NK-92 treated with Interleukin-12 subunit alpha and Interleukin-12 subunit beta, amount 100 ng/mL, for 24 hours (cell line): ENCODE data around the gene AOX1.
"Not testable (repeated sequence)": the region's sequence is repeated elsewhere in the genome, so short reads cannot be mapped to it uniquely, and the experiment has no call there.

Source experiments
- DNase-seq: peaks from one replicate; lab custom pipeline; 2025; lab: John Stamatoyannopoulos, UW

AOX1 gene

DNA sequence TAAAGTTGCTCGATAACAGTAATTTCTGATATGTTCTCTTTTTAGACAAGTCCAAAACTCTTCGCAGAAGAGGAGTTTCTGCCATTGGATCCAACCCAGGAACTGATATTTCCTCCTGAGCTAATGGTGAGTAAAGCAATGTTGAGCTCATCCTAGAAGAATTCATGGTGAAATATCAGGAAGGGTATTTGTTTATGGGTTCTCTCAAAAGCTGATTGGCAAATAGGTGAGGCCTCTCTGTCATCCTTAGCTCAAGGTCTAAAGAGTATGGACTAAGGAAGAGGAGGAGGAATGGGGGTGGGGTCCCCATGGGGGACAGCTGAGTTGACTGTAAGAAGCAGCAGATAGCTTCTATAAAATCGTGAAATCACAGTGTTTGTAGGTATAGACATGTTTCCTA, 18.2 kb downstream of the AOX1 start:
- no peak for DNase-seq

DNA sequence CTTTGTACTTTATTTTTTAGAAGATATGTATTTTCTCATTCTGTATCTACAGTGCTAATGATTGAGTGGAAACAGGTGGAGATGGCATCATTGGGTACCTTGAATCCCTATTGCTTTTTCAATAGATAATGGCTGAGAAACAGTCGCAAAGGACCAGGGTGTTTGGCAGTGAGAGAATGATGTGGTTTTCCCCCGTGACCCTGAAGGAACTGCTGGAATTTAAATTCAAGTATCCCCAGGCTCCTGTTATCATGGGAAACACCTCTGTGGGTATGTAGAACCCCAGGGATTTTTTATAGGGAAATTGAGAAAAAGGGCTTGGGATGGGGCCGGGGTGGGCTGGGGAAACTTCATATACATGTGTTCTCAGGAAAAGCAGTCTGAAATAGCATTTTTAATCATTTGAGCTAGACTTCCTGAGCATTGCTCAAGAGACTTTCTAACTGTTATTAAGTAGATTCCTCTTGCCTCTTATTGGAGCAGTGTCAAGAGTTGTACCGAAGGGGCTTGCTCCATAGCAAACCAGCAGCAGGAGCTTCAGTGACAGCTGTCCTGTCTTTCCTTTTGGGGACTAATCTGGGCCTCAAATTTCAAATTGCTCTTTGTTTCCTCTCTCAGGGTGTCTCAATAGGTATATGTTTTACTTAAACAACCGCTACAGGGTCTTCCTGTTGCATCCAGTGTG, 18.9 kb downstream of the AOX1 start:
- DNase-seq: no peak

DNA sequence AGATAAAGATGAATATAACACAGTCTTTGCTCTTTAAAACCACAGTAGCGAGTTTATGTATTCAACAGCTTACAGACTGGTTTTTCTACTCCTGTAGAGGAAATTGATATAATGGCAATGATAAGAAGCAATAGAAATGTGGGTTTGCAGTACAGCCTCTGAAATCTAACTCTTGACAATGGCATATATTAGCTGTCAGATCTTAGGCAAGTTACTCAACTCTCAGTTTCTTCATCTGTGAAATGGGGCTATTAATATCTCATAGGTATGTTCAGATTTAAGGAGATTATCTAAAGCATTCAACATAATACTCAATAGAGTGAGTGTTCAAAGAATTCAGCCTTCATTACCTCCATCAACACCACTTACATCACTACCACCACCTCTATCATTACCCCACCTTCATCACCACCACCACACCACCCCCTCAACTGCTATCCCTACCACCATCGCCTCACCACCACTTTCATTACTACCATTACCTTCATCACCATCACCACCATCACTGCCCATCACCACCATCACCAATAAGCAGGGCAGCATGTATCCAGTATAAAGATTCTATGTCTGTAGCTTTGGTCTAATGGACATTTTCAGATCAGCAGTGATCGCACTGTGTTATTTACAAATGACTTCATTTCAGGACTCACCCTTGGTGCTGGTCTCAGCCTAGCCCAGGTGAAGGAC, 22.7 kb downstream of the AOX1 start:
- DNase-seq: no peak

DNA sequence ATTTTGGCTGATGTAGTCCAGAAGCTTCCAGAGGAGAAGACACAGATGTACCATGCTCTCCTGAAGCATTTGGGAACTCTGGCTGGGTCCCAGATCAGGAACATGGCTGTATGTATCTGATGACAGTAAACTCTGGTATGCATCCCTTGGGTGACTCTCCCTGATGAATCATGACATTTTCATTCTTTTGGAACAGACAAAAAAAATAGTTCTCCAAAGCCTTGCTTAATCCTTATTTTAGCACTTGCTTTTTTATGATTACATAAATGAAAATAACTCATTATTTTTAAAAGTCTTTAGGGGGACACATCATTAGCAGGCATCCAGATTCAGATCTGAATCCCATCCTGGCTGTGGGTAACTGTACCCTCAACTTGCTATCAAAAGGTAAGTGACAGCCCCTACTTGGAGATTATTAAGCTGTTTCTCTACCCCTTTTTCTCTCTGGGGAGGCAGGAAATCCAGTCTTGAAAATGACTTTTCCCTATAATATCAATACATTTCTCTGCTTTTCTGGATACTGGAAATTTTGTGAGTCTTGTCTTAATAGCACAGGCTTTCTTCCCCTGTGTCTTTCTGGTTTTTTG, 23.3 kb downstream of the AOX1 start:
- no peak for DNase-seq

DNA sequence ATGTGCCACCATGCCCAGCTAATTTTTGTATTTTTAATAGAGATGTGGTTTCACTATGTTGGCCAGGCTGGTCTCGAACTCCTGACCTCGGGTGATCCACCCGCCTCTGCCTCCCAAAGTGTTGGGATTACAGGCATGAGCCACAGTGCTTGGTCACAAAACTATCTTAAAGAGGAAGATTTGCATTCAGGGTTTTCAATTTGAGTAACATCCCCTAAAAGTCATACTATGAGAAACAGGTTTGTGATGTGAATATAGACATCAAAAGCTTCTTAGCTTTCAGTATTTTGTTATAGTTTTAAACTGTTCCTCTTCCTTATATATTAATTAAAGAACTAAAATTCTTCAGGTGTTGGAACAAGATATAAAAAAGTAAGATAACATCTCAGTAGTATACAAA, 24.4 kb downstream of the AOX1 start:
- not testable (repeated sequence) for DNase-seq

DNA sequence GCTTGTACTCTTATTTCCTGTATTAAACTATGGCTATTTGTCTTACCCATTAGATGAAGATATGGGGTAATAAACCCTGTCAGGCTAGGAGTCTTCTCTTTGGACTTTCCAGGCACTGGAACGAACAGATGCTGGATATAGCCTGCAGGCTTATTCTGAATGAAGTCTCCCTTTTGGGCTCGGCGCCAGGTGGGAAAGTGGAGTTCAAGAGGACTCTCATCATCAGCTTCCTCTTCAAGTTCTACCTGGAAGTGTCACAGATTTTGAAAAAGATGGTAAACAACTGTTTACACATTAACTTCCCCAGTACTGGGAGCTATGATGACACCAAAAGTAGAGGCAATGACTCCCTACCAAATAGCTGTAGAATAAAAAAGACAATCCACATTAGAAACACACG, 27.9 kb downstream of the AOX1 start:
- DNase-seq: no peak

DNA sequence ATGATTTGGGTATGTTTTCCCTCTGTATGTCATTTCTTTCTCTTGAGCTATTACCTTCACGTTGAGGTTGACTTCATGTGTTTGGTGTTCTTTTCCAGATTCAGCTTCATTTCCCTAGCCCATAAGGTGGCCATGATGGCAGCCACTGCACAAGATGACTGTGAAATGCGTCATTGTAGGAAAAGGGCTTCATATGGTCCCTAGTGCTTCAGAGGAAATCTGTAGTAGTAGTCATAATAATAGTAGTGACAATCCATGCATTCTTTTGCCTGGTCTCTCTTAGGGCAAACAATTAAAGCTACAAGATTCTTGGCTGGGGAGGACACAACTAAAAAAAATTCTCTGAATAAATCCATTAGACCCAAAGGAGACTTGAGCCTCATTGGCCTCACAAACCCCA, 28.4 kb downstream of the AOX1 start:
- no peak for DNase-seq

DNA sequence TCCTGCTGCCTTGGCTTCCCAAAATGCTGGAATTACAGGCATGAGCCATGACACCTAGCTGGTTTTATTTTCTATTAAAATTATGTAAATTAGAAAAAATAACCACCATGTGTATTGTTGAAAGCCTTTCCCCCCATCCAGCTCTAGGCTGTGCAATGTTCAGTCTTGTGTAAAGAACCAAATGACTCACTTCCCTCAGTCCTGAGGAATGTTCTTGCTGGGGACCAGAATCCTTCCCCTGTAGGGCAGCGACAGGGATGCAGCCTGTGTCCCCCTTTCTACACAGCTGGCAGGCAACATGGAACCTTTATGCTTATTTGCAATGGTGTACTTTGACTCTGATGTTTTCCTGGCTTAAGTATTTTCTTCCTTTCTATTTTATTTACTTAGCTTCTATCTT, 29.4 kb downstream of the AOX1 start:
- DNase-seq: no peak

DNA sequence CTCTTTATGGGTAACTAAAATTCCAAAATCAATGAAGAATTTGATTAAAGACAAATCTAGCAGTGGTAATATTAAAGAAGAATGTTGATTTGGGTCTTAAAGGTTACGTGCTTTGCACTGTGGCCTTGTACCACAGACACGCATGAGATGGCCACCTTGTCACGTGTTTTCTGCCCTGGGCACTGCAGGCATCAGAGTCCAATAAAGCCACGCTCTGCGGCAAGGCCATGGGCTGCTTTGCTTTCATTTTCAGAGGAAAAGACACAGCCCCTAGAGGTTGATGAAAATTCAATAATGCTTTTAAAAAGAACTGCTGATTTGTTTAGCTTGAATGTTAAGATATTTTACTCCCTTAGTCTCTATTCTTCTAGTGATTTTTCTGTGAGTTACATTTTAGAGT, 30.4 kb downstream of the AOX1 start:
- no peak for DNase-seq

DNA sequence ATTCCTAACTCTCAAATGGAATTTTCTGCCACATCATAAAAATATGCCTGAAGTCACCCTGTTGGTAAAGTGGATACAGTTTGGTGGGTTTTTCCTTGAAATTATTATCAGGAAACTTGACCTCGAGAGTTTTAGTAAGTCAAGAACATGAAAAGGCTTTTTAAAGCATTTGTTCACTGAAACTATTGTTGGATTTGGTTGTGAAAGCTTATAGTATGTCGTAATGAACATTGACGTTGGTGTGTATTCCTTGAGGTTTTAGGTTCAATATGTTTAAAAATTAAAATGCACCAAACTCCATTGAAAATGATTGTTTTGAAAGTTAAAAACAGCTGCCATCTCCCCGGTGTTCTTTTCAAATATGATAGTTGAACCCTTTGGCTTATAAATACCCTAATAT, 30.8 kb downstream of the AOX1 start:
- DNase-seq: no peak

DNA sequence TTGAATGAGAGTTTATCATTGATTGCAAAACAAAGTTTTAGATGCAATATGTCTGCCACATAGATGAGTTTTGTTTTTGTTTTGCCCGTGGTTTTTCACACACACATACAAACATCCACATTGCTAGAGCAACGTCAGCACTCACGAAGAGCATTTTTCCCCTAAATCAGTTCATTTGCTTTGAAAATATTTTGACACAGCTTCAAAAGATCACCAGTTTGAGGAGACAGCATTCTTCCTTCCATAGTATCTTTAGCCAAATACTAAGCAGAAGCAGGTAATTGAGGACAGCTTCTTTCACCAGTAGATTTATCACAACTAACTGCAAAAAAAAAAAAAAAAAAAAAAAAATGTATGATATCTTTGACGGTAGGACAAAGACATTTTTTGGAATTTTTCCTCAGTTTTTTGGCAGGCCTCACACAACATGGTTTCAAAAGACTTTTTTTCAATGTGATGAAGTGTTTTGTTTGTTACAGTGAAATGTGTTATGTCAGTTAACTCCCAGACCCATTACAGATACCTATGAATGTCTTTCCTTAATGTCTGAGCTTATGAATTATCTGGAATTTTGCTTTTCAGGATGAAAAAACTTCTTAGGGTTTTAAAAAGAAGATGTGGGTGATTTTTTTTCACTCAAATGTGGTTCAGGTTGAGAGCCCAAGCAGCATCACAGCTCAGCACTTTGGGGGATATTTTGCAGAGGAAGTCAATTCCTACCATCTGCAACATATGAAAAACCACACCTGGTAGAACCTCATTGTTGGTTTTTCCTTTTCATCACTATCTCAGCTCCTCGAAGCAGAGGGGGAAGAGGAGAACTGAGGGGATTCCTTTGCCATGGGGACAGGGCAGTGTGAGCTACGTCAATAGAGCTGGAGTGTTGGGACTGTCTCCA, 31.6 kb downstream of the AOX1 start:
- no peak for DNase-seq

DNA sequence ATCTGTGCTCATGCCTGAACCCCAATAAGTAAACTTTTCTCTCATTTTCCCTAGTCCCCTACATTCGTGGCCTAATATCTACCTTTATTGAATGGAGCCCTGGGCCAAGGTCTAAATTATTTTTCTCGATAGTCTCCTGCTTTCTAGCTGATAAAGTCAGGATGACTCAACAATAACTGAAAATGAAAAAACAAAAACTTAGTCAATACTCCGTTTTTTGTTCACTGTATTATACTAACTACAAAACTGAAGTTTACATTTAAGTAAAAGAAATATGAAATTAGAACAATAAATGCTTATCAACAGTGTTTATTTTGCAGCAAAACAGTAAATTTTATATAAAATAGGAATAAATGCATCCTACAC, 32.2 kb downstream of the AOX1 start:
- no peak for DNase-seq

DNA sequence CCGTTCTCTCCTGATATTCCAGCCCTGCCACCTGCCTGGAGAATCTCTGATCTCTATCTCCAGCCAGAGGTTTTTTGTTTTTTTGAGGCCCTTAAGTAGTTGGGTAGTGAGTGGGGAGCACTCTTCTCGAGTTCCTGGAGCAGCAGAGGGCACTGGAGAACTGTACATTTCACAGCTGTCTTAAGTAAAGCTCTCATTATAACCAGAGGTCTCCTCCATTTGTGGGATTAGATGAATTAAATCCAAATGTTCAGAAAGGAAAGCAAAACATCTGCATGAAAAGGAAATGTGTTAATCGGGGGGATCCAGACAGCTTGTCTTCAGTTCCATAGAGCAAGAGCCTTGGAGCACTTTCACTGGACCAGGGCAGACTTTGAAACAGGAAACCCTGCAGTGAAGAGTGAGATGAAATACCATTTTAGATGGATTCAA, 32.8 kb downstream of the AOX1 start:
- DNase-seq: no peak

DNA sequence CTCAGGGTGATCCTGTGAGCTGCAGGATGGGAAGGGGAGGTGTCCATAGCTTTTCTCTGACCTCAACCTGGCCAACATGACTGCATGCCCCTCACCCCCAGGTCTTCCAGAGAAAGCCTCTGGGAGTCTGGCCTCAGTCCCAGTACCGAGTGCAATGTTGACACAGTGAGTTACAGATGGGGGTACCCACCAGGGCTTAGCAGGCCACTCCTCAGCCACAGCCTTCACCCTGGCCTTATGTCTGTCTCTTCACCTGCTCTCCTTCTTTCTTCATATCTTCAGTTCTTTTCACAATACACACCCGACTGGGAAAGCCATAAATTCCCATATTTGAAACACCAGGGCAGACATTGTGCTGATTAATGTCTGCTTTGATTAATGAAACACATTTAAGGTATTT, 33.5 kb downstream of the AOX1 start:
- no peak for DNase-seq

DNA sequence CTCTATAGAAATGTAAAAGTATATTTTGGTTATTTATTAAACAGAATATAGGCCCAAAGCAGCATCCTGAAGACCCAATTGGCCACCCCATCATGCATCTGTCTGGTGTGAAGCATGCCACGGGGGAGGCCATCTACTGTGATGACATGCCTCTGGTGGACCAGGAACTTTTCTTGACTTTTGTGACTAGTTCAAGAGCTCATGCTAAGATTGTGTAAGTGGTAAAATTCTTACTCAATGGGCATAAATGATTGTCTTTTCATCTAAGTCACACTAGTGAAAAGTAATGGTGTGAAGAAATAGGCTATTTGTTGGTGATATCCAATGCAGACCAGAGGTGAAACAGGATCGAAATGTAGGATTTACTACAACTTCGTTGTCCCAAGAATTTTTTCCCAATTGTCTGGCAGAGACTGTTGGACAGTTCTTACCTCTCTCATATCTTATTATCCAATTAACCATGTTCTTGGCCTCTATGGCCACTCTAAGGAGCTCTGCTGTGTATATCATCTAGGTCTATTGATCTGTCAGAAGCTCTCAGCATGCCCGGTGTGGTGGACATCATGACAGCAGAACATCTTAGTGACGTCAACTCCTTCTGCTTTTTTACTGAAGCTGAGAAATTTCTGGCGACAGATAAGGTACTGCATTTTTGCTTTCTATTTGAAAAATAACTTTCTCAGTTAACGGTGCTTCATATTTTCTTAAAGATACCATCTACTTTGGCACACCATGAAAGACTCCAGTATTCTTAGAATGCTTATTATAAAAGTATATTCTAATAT, 35.0 kb downstream of the AOX1 start:
- DNase-seq: no peak

DNA sequence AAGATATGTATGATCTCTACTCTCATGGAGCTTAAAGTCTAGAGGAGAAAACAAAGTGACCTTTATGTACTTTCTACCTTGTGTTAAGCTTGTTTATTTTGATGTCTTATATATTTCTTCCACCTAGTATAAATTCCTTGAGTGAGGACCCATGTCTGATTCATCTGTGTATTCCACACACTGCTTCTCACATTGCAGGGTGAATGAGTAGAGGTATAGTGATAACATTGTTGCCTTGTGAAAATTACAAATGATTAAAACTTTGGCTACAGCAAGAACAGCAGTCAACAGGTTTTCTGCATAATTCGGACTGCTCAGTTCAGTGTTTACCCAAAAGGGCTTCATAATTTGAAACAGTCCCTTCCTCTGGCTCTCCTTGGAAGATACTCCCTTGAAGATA, 36.3 kb downstream of the AOX1 start:
- DNase-seq: no peak

DNA sequence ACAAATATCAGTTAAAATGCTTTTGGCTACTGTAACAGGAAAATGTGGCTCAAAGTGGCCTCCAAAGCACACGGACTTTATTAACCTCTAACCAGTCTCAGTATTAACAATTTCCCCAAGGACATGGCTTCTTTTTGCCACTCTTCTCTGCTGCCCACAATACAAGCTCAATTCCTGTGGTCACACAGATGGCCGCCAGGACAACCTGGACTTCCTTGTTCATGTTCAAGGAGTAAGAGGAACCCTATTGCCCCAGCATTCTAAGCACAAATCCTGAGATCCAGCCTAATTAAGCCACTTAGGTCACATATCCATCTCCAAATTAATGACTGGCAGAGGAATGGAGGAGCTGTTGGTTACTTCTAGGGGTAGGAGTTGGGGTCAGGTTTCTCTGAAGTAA, 38.2 kb downstream of the AOX1 start:
- DNase-seq: no peak

DNA sequence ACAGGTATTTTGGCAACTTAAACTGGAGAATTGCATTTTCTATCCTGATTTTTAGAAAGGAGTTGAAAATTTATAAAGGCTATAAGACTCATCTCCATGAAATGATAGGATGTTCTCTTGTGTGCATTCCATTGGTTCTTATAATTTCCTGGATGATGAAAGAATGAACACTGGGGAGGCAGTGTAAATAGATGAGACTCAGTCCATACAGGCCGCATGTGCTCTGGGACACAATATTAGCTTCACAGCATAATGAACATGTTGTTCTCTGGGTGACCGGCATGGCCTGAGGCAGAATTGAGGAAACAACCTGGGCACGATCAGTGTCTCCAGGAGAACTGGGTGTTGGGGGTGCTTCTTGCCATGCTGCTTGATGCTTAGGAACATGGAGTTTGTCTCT, 38.8 kb downstream of the AOX1 start:
- DNase-seq: no peak

DNA sequence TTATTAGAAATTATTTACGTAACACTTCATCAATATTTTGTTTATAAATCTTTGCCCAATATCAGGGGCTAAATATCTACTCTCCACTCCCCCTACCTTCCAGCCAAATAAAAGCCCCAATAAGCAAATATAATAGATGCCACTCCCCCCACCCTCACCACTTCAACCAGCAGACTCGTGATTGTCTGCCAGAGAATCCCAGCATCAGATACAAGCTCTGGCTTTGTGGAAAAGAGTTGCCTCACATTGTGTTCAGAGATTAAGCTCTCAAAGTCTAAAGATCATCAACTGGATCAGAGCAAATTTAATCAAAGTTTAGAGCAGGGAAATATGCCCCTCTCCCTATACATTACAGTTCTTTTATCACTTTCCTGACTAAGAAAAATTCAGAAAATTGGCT, 39.5 kb downstream of the AOX1 start:
- no peak for DNase-seq

DNA sequence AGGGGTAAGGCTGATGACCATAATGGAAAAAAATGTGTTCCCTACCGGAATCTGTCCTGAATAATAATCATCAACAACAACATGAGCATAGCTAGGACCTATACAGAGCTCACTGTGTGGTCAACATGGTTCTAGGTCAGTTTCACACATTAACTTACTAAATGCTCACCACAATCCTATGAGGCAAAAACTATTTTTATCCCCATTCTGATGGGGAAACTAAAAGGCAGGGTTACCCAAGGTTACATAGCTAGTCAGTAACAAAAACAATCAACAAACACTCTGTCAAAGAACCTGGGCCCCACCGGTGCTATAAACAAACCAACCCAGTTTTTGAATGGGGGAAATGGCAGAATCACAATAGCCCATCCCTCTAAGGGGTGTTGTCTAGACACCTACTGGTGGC, 40.1 kb downstream of the AOX1 start:
- DNase-seq: no peak

DNA sequence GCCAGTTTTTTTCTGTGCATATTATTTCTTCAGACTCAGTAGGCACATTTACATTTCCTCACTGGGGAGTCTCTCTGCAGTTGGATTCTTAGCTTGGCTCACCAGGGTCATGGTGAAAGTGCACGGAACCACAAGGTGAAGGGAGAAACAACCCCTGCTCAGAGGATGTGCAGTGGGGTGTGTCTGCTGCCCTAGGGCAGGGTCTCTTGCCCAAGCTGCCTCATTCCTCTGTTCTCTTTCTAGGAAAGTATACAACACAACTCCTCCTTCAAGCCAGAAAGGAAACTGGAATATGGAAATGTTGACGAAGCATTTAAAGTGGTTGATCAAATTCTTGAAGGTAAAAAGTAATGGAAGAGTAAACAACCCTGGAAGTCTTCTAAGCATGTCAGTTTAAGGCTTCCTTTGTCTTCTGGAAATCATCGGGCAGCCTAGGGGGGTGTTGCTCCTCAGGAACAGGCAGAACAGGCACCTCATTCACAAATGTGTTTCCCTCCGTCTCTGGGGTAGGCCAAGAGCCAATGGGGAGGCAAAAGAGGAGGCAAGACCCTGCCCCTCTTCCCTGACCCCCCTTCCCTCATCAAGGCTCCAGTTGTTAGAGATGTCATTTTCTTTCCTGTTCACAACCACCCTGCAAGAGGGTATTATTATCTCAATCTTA, 41.4 kb downstream of the AOX1 start:
- DNase-seq: no peak
